ENCODE results near the gene DIP2C. TPM values are rescaled to one million over a fixed set of nuclear protein-coding genes. Genes with fewer than 3 reads are reported as not detected.

The DIP2C gene
- total RNA-seq, 1 experiment from 2014 or later: 5.3 TPM

DNA sequence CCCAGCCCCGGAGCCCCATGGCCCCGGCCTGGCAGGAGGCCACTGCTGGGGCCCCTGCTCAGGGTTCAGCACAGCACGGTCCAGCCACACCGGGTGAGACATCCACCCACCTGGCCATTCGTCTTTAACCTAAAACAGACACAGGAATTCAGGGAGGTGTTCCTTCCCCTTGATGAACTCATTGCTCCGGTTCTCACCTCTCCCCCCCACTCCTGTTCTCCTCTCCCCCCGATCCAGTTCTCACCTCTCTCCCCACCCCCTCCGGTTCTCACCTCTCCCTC is 129.8 kb downstream of the DIP2C start:
- DNase-seq (ENCODE audit: extremely low read depth, low read depth): no peak

DNA sequence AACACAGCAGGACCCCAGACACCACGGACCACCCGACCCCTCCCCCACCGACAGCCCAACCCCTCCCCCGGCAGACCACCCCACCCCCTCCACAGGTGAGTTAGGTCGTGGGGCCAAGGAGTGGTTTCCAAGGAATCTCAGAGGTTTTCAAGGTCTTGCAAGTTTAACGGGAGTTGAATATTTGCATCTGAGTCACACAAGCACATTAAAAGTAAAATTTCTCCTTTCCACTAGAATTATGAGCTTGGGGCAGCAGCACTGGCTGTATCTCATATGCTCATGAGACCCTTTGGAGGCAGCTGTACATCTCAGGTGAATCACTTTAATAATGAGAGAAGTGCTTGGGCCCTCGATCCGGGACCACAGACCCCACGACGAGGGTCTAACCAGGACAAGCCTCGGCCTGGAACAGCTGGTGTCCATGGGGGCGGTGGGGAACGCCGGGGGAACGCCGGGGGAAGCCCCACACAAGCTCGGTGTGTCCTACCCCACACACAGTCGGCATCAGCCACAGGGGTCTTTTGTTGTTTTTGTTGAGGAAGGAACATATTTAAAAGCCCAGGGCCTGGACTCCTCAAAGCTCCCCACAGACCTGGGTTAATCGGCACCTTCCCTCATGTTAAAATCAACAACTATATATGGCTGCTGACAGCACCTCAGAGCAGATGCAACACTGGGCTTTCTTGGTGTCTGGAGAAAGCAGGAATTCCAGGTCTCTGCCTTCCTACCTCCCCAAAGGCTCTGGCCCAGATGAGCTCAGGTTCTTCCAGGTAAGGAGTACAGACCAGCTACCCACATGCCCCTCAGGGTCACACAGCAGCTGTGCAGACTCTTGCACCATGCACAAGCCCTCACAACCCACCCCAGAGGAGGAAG is 130.3 kb downstream of the DIP2C start:
- DNase-seq (ENCODE audit: extremely low read depth, low read depth): no peak

DNA sequence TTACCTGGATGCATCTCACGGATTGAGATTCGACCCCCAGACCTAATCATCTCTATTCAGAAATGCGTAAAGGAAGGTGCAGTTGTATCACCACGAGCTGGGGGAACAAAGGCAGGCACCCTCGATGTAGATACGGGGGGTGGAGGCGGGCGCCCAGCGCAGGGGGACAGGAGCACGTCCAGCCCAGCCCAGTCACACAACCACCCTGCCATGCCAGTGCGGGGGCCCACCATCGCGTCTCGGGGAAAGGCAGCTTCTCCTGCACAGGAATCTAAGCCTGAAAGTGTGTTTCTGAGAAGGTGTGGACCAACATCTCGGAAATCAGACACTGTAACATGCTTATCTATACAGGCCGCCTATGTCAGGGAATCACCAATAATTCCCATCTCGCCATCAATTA is 131.1 kb downstream of the DIP2C start:
- DNase-seq (ENCODE audit: extremely low read depth, low read depth): no peak

DNA sequence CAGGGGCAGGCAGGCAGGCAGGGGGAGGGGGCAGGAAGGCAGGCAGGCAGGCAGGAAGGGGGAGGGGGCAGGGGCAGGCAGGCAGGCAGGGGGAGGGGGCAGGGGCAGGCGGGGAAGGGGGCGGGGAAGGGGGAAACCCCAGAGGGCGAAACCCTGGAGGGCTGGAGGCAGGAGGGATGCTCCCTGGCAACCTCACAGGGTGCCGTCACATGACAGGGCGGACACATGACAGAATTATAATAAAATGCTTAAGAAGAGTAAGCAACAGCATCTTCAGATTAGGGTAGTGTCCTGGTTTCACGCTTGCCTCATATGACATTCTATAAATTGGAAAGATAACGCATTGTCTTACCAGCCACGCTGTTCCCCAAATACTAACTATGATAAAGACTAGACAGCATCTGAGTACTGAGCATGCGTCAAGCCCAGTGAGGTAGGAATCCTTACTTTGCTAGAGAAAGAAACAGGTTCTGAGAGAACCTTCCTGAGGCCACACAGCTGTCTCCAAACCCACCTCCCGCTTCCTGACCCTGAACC is 131.6 kb downstream of the DIP2C start:
- DNase-seq (ENCODE audit: extremely low read depth, low read depth): no peak

DNA sequence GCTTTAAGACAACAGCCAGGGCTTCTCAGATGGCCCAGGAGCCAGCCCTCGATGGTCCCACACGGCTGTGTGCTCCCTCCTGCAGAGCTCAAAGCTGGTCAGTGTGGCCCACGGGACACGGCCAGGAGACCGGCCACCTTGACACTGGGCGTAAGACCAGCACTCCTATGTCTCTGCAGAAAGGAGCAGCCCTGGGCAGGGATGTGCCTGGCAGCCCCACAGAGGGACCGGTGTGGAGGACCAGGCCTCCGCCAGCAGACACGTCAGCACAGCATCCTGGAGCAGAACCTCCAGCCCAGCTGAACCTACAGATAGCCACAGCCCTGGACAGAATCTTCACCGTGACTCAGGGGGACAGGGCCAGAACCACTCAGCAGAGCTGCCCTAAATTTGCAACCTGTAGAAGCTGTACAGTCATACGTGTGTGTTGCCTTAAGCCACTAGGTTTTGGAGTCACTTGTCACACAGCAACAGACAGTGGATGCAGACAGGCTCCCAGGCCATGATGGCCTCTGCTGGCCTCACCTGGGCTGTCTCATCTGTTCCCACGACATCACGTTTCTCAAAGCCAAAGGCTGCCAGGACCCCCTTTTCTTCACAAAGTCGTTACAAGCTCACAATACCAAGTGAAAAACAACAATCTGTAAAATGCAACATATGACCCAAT is 132.4 kb downstream of the DIP2C start:
- no peak for DNase-seq (ENCODE audit: extremely low read depth, low read depth)

DNA sequence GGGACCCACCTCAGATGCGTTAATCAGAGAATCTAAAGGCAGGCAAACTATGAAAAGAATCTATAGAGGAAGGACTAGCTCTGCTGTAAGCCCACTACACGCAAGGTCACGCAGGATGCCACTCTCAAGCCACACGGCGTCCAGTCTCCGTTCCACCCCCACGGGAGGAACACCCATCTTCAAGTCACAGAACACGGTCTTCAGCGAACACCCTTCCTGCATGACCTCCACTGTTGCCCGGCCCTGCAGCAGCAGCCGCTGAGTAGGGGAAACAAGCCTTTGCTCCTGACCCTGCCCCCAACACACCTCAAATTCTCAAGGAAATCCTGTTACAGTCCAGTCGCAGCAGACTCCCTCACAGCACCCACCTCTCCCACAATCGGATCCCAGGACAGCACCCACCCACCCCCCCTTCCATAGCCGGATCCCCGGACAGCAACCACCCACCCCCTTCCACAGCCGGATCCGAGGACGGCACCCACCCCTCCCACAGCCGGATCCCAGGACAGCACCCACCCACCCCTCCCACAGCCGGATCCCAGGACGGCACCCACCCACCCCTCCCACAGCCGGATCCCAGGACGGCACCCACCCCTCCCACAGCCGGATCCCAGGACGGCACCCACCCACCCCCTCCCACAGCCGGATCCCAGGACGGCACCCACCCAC is 133.7 kb downstream of the DIP2C start:
- DNase-seq (ENCODE audit: extremely low read depth, low read depth): no peak

DNA sequence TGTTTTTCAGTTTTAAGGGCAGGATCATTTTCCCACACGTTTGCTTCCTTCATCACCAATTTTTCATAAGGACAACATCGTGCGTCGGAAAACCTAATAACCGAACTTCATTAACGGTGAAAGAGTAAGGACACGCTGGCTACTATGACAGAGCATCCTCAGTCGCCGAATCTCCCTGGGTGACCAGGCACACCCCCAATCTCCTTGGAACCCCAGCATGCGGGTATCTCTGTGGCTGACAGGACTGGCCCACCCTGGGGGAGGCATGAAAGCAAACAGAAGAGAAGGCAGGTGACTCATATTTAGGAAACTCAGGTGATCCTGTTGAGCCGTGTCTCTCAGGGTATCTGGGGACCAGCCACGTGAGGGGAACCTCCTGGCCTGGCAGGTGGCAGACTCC is 134.2 kb downstream of the DIP2C start:
- no peak for DNase-seq (ENCODE audit: extremely low read depth, low read depth)

DNA sequence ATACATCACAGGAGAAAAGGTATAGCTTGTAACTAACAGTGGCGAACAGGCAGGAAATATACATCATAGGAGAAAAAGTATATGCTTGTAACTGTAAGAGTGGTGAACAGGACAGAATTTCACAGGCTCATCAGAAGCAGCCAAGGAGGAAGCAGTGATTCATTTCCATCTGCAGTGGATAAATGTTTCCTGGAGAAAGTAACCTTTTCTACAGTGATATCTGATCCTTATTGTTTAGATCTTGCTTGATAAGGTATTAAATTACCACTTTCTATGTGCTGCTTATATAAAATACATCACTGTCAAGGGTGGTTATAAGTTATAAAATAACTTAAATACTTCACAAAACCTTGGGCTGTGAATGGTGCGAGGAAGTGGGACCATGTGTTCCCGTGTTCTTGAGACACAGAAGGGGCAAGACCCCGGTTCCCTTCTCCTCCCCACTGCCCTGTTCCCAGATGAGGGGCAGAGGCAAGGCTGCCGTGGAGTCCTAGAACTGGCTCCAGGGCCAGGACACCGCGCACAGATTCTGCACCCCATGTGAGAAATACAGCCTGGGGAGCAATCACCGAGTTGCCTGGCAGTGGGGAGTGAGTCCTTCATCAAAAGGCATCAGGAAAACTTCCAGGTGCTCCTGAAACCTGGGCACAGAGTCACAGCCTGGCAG is 135.2 kb downstream of the DIP2C start:
- no peak for DNase-seq (ENCODE audit: extremely low read depth, low read depth)

DNA sequence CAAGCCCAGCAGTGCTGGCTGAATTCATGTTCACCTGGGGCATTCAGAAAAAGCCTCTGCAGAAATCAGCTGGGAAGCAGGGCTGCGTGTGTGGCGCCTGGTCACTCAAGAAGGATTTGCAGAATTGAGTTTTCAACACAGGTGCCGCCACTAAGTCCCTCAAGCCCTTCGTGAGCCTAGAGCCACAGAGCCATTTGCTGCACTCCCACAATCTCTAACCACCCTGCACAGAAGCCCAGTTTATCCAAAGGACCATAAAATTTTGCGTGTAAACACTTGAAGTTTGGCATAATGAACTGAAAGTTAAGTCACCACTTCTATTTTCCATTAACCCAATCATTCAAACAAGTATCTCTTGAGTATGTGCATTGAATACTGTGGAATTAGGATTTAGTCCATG is 136.2 kb downstream of the DIP2C start:
- no peak for DNase-seq (ENCODE audit: extremely low read depth, low read depth)

DNA sequence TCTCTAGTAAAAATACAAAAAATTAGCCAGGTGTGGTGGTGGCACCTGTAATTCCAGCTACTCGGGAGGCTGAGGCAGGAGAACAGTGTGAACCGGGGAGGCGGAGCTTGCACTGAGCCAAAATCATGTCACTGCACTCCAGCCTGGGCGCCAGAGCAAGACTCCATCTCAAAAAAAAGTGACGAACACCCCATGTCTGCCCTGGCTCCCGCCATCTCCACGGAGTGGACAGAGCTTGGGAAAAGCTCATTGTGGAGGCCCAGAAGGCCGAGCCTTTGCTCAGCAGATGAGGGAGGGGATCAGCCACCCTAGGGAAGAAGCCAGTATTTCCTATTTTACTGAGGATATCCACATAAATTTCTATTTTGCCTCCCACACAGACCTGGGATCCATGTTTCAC is 136.8 kb downstream of the DIP2C start:
- DNase-seq (ENCODE audit: extremely low read depth, low read depth): no peak

DNA sequence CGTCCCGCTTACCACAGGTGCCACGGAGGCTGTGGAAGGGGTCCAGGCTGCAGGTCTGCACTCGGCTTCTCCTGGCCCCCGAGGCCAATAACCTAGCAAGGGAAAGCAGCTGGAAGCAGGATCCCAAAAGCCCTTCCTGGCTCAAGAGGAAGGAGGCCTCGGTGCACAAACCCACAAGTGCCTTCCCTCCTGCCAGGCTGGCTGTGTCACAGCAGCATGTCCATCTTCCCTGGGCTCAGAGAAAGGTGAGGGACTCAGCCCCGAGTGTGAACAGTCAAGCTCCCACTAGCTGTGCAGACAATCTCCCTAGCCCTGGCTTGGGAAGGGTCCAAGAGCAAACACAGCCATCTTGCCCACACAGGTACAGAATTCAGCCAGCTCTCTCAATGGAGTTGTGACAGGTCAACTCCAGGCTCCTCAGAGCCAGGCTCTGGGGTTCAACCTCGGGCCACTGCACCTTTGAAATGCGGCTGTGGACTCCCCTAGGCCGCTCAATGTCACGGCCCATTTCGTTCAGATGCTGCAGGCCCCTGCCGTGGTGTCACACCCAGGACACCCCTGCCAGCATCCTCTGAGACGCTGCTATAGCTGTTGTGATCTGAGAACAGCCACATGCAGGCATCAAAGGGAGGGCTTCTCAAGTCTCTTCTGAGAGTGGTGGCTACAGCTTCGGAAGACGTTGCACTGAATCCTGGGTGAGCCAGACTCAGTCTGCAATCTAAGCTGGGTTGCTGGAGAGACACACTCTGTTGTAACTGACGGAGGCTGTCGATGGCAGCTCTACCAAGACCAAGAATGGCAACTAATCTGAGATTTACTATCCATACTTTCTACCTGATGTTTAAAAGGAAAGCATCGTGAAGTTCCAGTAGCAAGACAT is 137.9 kb downstream of the DIP2C start:
- DNase-seq (ENCODE audit: extremely low read depth, low read depth): no peak

DNA sequence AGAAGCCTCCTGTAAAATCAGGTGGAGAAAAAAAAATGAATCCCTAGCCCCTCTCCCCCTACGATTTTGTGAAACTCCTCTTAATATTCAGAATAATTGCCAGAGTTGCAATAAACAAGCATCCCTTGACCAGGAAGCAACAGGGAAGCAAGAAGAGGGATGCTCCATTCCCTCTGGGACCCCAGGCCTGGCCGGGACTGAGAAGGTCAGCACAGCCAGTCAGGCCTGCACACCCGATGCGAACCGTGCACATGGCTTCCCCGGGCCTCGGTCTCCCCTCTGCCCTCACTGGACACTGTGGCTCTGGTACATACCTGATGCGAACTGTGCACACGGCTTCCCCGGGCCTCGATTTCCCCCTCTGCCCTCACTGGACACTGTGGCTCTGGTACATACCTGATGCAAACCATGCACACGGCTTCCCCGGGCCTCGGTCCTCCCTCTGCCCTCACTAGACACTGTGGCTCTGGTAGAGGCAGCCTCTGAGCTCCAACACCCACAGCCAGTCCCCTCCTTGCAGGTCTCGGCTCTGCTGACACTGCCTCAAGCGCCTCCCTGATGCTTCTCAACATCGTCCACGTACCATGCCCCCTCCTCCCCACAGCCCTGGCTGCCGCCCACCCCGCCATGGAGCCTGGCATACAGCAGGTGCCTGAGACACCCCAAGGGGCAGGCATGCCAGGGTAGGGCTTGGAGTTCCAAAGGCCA is 138.6 kb downstream of the DIP2C start:
- DNase-seq (ENCODE audit: extremely low read depth, low read depth): no peak

DNA sequence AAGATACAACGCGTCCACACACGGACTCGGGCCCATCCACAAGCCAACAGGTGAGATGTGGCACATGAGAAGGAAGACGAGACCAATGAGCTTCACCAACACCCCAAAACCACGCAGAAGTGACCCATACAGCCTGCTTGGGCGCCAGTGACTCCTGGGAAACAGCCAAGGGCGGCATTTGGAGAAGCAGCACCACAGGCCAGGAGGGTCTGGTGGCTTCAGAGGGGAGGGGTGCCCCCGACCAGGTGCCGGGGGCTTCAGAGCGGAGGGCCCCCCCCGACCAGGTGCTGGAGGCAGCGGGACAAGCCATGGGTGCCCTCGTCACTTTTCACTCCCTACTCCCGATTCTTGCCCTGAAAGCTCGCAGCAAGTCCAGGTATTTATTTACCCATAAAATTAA is 140.1 kb downstream of the DIP2C start:
- no peak for DNase-seq (ENCODE audit: extremely low read depth, low read depth)

DNA sequence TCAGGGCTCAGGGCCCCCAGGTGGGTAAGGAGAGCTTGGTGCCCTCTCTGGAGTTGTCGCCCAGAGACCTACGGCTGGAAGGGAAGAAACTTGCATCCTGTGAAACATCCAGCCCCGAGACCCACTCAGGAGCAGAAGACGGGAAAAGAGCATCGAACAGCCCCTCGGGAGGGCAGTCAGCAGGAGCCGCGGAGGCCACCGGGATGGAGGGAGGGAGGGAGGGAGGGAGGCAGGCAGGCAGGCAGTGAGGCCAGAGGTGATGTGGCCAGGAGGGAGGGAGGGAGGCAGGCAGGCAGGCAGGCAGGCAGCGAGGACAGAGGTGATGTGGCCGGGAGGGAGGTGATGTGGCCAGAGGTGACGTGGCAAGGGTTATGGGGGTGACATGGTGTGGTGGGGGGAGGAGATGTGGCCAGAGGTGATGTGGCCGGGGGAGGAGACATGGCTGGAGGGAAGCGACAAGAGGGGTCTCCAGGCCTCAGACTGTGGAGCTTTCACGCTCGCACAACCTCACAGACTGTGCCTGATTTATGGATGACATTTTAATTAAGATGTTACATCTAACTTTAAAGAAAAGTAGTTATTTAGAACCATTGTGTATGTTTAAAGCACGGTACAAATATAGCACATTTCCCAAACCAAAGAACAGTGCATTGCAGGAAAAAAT is 141.1 kb downstream of the DIP2C start:
- no peak for DNase-seq (ENCODE audit: extremely low read depth, low read depth)

DNA sequence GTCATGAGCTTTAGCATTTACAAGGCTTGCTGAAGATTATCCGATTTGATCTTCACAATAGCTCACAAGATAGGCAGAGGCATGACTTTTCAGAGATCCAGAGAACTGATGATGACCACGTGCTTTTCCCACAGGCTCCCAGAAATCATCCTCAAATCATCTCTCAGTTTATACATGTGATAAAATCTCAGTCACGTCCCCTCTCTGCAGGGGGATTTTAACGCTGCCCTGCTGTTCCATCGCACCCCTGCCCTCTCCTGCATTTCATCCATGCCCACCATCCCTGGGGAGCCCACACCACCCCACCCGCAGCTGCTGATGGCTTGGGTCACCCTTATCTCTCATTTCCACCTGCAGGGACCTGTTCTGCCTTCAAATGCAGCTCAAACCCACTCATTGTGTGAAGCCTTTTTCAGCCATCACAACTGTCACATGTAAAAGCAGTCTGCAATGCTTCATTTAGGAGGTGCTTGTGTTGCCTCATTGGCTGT is 141.8 kb downstream of the DIP2C start:
- DNase-seq (ENCODE audit: extremely low read depth, low read depth): no peak

DNA sequence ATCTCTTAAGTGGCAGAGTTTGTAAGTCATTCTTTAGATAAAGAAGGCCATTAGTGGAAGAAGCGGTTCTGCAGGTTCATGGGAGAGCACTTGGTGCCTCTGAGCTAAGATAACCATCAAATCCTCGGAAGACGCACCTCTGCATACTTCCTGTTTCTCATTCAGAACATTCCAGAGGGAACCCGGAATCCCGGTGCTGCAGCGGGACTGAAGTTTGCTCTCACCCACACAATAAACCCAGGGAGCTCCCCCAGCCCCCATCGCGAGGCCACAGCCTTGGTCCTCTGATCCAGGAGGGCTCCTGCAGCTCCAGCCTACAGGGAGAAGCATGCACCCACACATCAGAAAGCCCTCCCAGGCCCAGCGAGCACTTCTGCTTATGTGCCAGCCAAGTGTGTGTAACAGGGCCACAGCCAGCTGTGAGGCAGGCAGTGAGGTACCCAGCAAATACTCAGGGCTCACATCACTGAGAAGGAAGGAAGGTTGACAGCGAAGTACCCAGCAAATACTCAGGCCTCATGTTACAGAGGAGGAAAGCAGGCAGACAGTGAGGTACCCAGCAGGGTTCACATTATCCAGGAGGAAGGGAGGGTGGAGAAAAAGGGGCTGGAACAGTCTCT is 142.4 kb downstream of the DIP2C start:
- DNase-seq (ENCODE audit: extremely low read depth, low read depth): no peak

DNA sequence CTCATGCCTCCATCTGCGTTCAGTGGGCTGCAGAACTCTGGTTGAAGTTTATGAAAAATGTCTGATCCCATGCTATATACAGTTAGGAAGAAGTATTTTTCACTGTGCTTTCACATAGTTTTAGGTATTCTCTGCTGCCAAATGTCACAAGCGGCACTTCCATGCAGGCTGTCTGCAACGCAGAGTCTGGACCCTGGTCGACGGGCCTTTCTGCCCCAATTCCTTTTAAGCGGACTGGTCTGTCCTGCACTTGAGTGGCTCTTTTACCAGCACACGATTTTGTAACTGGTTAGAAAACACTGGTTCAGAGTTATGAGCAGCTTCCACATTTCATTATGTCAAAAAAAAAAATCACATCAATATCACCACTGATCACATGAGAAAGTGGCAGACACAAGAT is 143.0 kb downstream of the DIP2C start:
- no peak for DNase-seq (ENCODE audit: extremely low read depth, low read depth)
